ENCODE data around the gene CAND2. TPM values are rescaled to one million over a fixed set of nuclear protein-coding genes. Genes with fewer than 3 reads are reported as not detected.

The CAND2 gene
- total and polyA plus RNA-seq, 10 of the 15 experiments (the other 5 are each of a cell fraction or from before 2014, with no cell fraction given): 0.03 to 1.9 (median 0.52) TPM

DNA sequence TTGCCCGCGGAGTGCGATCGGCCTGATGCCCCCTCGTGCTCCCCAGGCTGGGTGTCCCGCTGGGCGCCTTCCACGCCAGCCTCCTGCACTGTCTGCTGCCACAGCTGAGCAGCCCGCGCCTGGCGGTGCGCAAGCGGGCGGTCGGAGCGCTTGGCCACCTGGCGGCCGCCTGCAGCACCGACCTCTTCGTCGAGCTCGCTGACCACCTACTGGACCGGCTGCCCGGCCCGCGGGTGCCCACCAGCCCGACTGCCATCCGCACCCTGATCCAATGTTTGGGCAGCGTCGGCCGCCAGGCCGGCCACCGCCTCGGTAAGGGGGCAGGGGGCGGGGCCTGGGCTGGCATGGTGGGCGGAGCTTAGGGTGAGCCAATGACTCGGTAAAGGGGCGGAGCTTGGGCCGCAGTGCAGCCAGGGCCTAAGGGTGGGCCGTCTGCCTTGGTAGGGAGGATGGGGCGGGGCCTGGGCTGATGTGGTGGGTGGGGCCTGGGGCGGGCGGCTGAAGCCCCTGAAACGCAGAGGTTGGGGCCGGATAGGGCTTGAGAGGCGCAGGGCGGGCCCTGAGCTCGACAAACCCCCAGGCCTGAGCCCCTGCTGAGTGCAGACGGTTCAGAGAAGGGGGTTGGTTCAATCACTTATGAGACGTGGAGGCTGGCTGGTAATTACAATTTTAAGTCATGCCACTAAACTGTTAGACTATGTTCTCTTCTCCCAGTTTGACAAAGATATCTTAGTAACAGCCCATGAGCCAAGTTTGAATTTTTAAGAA, 13.7 kb downstream of the CAND2 start (continued):
- TF ChIP-seq RCOR1 (conservative IDR thresholded peaks at IDR 0.05; ENCODE audit: low read depth, low read length) (no peak), RB1 (IDR thresholded peaks at IDR 0.05; ENCODE audit: borderline replicate concordance) (peak; percentile 79; the same call in 1 of the 2 replicates), SIX5 (IDR thresholded peaks at IDR 0.05; ENCODE audit: low read depth, low read length, severe bottlenecking) (no peak), SP1 (IDR thresholded peaks at IDR 0.05; ENCODE audit: low read depth, low read length) (no peak)

DNA sequence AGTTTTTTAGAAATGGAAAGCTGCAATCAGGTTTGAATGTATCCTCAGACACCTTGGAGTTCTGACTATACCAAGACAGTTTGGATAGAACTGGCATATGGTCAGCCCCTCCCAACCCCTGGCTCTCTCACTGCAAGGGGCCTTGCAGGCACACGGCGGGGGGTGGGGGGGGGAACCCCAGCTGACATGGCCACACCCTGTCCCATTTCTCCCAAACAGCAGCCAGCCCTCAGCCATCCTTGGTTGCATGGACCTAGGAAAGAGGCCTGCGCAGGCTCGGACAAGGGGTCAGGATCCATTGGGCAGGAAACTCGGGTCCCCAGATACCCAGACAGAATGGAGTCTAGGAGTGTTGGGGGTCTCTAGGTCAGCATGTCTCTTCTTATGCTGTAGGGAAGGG, 14.5 kb downstream of the CAND2 start:
- ChIA-PET CTCF (interaction anchor here (0.9 to 3.7 kb wide), 5 partner anchors 8 to 217 kb away, joined by 3 to 22 read pairs (median 4); partner anchors contain the start of genes RPL32 and TMEM40), SMC1A (ENCODE audit: uncharacterized antibody, unreplicated experiment) (interaction anchor here (1.2 kb wide), 1 partner anchor 104 kb away, joined by 3 read pairs; no protein-coding TSS in a partner anchor), POLR2A (interaction anchor here (0.9 kb wide), 1 partner anchor 211 kb away, joined by 3 read pairs; no protein-coding TSS in a partner anchor), RAD21 (ENCODE audit: unreplicated experiment) (interaction anchor here (1.0 kb wide), 1 partner anchor 80 kb away, joined by 4 read pairs; no protein-coding TSS in a partner anchor)
- DNase-seq (ENCODE audit: low read depth, low spot score) (no peak), FAIRE-seq (no peak), ATAC-seq (no peak)
- Histone ChIP-seq H3K9me3 (replicated peaks; ENCODE audit: control insufficient read depth, insufficient read depth, low read length) (no peaks in the 10 kb centered on the region), H3K36me3 (ENCODE audit: control insufficient read depth in 2 of 2, insufficient read depth in 2 of 2, low read length in 1 of 2) (no peaks in the 10 kb centered on the region), H3K27me3 (replicated peaks in 1 of 2; ENCODE audit: control insufficient read depth in 2 of 2, insufficient read depth in 2 of 2, low read length in 1 of 2) (peaks cover 0 to 2% of the 10 kb centered on the region in 2 experiments; a peak in 1 of 4 replicates), H4K20me1 (ENCODE audit: control insufficient read depth, insufficient read depth) (no peaks in the 10 kb centered on the region; the same call in 1 of the 2 replicates), H3K4me1 (ENCODE audit: control insufficient read depth, insufficient read depth, low read length) (no peaks in the 10 kb centered on the region), H3K27ac (ENCODE audit: control insufficient read depth, insufficient read depth) (no peak overlapping the region), H3K4me2 (ENCODE audit: control insufficient read depth, insufficient read depth) (peak overlapping the region; percentile 91; the same call in 1 of the 2 replicates), H3K79me2 (ENCODE audit: control insufficient read depth, insufficient read depth, low read length) (no peaks in the 10 kb centered on the region), H3K9ac (ENCODE audit: control insufficient read depth, insufficient read depth, low read length) (no peak overlapping the region), H3K4me3 (no peak overlapping the region), H2AFZ (ENCODE audit: control insufficient read depth, low read depth, low read length) (no peak overlapping the region)
- intact Hi-C loops (cut with micrococcal nuclease; ENCODE audit: unreplicated experiment): no loop called here
- BruUV-seq (replicated peaks): no TSS peak
- WGBS (ENCODE audit: insufficient coverage, insufficient replicate concordance, low lambda C conversion rate, missing lambda C conversion rate): 57% methylated on average over 5 of the region's 5 CpGs
- in situ Hi-C loops (cut with MboI): no loop called here
- TF ChIP-seq ZBED1 (IDR thresholded peaks at IDR 0.05; ENCODE audit: borderline replicate concordance) (no peak), IRF4 (IDR thresholded peaks at IDR 0.05; ENCODE audit: low read depth, low read length) (no peak), RAD51 (IDR thresholded peaks at IDR 0.05) (no peak), SRF (IDR thresholded peaks at IDR 0.05; ENCODE audit: low read depth in 2 of 2, low read length in 2 of 2) (no peak), ZNF622 (IDR thresholded peaks at IDR 0.05) (no peak), MEF2A (IDR thresholded peaks at IDR 0.05; ENCODE audit: insufficient read depth, low read depth, low read length) (no peak), ZNF207 (IDR thresholded peaks at IDR 0.05; ENCODE audit: borderline replicate concordance) (no peak), NRF1 (conservative IDR thresholded peaks at IDR 0.05; ENCODE audit: low read depth, low read length) (no peak), CHD4 (IDR thresholded peaks at IDR 0.05) (no peak), HDAC2 (IDR thresholded peaks at IDR 0.05) (no peak), NFXL1 (IDR thresholded peaks at IDR 0.05; ENCODE audit: borderline replicate concordance) (no peak), ZSCAN29 (IDR thresholded peaks at IDR 0.05) (no peak)
- TF ChIP-seq, protein P1, sequence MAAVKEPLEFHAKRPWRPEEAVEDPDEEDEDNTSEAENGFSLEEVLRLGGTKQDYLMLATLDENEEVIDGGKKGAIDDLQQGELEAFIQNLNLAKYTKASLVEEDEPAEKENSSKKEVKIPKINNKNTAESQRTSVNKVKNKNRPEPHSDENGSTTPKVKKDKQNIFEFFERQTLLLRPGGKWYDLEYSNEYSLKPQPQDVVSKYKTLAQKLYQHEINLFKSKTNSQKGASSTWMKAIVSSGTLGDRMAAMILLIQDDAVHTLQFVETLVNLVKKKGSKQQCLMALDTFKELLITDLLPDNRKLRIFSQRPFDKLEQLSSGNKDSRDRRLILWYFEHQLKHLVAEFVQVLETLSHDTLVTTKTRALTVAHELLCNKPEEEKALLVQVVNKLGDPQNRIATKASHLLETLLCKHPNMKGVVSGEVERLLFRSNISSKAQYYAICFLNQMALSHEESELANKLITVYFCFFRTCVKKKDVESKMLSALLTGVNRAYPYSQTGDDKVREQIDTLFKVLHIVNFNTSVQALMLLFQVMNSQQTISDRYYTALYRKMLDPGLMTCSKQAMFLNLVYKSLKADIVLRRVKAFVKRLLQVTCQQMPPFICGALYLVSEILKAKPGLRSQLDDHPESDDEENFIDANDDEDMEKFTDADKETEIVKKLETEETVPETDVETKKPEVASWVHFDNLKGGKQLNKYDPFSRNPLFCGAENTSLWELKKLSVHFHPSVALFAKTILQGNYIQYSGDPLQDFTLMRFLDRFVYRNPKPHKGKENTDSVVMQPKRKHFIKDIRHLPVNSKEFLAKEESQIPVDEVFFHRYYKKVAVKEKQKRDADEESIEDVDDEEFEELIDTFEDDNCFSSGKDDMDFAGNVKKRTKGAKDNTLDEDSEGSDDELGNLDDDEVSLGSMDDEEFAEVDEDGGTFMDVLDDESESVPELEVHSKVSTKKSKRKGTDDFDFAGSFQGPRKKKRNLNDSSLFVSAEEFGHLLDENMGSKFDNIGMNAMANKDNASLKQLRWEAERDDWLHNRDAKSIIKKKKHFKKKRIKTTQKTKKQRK (IDR thresholded peaks at IDR 0.05; ENCODE audit: low read depth, low read length): no peak
- TF ChIP-seq, protein P2, sequence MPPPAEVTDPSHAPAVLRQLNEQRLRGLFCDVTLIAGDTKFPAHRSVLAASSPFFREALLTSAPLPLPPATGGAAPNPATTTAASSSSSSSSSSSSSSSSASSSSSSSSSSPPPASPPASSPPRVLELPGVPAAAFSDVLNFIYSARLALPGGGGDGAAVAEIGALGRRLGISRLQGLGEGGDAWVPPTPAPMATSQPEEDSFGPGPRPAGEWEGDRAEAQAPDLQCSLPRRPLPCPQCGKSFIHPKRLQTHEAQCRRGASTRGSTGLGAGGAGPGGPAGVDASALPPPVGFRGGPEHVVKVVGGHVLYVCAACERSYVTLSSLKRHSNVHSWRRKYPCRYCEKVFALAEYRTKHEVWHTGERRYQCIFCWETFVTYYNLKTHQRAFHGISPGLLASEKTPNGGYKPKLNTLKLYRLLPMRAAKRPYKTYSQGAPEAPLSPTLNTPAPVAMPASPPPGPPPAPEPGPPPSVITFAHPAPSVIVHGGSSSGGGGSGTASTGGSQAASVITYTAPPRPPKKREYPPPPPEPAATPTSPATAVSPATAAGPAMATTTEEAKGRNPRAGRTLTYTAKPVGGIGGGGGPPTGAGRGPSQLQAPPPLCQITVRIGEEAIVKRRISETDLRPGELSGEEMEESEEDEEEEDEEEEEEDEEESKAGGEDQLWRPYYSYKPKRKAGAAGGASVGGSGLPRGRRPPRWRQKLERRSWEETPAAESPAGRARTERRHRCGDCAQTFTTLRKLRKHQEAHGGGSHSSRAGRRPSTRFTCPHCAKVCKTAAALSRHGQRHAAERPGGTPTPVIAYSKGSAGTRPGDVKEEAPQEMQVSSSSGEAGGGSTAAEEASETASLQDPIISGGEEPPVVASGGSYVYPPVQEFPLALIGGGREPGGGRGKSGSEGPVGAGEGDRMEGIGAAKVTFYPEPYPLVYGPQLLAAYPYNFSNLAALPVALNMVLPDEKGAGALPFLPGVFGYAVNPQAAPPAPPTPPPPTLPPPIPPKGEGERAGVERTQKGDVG (CRISPR knock-in tag; IDR thresholded peaks at IDR 0.05): no peak

Measured in GM12878 (cell line).